NCI-H146 (cell line): ENCODE results near the gene CSMD2.

ENCODE experiments used
- DNase-seq: peaks from one replicate; lab custom pipeline; 2025; lab: John Stamatoyannopoulos, UW

CSMD2 gene

GRCh38 chr1:33680281-33680840 is 484.7 kb downstream of the CSMD2 start:
- DNase-seq: no peak

GRCh38 chr1:33670567-33670966 is 494.5 kb downstream of the CSMD2 start:
- no peak for DNase-seq

GRCh38 chr1:33668695-33669094 is 496.3 kb downstream of the CSMD2 start:
- DNase-seq: no peak

GRCh38 chr1:33667386-33668282 is 497.4 kb downstream of the CSMD2 start:
- DNase-seq: no peak

- DNase-seq: no peak
Observed at GRCh38 chr1:33666616-33667015, 498.4 kb downstream of the CSMD2 start.

- no peak for DNase-seq
Observed at GRCh38 chr1:33661811-33662454, 503.1 kb downstream of the CSMD2 start.

GRCh38 chr1:33660956-33661355 is 504.1 kb downstream of the CSMD2 start:
- DNase-seq: no peak

- no peak for DNase-seq
Observed at GRCh38 chr1:33660244-33660643, 504.8 kb downstream of the CSMD2 start.

GRCh38 chr1:33659641-33660040 is 505.4 kb downstream of the CSMD2 start:
- DNase-seq: no peak

- no peak for DNase-seq
Observed at GRCh38 chr1:33657833-33658232, 507.2 kb downstream of the CSMD2 start.

- DNase-seq: no peak
Observed at GRCh38 chr1:33656467-33657005, 508.5 kb downstream of the CSMD2 start.

GRCh38 chr1:33655496-33655895 is 509.5 kb downstream of the CSMD2 start:
- DNase-seq: no peak

- no peak for DNase-seq
Observed at GRCh38 chr1:33654267-33654834, 510.7 kb downstream of the CSMD2 start.

GRCh38 chr1:33653226-33653625 is 511.8 kb downstream of the CSMD2 start:
- no peak for DNase-seq

- DNase-seq: no peak
Observed at GRCh38 chr1:33650708-33651107, 514.3 kb downstream of the CSMD2 start.

- DNase-seq: no peak
Observed at GRCh38 chr1:33649759-33650158, 515.3 kb downstream of the CSMD2 start.

- no peak for DNase-seq
Observed at GRCh38 chr1:33643216-33643615, 521.8 kb downstream of the CSMD2 start.

GRCh38 chr1:33641104-33641830 is 523.8 kb downstream of the CSMD2 start:
- DNase-seq: no peak

GRCh38 chr1:33640114-33640660 is 524.8 kb downstream of the CSMD2 start:
- no peak for DNase-seq

- DNase-seq: no peak
Observed at GRCh38 chr1:33637846-33638440, 527.1 kb downstream of the CSMD2 start.

- no peak for DNase-seq
Observed at GRCh38 chr1:33636209-33636608, 528.8 kb downstream of the CSMD2 start.
